ENCODE measurements around the gene KRT78.

Gene KRT78

DNA sequence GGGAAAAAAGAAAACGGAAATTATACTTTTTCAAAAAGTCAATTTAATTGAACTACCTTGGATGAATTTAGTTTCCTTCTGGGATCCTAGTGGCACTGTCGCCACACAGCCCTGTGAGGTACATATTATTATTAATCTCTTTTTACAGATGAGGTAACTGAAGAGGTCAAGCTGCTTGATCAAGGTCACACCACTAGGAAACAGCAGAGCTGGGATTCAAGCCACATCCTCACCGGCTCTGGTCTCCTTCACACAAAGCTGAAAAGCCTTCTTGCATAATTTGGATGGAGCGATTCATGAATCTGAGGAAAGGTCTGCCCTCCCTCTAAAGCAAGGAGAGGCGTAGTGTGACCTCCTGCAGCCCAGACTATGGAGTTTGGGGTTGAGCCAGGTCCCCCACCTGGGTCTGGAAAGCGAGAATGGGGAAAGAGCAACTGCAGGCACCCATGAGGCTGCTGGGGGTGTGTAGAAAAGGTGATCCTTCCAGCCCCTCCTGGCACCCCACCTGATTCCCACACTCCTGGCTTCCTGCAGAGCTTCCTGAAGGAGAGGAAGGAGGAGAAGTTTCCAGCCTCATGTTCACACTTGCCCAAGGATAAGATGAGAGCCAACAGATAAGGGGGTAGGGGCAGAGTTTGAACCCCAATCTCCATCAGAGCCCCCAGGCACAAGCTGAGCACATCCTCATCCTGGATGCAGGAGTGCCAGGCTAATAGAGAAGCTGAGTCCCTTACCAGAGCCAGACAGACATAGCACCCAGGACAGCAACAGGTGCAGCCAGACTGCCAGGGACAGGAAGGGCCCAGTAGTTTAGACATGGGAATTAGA, 10.8 kb downstream of the KRT78 start:
- no peak for DNase-seq

DNA sequence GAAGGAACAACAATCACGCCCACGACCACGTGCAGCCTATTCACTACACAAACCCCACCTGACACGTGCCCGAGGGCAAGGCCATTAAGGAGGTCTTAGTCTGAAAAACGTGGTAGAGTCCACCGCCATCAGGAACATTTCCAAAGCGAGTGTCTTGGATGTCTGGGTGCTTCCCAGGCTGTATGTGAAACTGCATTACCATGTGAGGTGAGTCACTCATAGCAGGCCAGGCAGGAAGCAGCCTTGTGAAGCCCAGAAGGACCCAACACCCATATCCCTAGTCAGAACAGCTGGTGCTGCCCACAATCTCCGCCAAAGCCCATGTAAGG, 11.4 kb downstream of the KRT78 start:
- peak; percentile 86 for DNase-seq

DNA sequence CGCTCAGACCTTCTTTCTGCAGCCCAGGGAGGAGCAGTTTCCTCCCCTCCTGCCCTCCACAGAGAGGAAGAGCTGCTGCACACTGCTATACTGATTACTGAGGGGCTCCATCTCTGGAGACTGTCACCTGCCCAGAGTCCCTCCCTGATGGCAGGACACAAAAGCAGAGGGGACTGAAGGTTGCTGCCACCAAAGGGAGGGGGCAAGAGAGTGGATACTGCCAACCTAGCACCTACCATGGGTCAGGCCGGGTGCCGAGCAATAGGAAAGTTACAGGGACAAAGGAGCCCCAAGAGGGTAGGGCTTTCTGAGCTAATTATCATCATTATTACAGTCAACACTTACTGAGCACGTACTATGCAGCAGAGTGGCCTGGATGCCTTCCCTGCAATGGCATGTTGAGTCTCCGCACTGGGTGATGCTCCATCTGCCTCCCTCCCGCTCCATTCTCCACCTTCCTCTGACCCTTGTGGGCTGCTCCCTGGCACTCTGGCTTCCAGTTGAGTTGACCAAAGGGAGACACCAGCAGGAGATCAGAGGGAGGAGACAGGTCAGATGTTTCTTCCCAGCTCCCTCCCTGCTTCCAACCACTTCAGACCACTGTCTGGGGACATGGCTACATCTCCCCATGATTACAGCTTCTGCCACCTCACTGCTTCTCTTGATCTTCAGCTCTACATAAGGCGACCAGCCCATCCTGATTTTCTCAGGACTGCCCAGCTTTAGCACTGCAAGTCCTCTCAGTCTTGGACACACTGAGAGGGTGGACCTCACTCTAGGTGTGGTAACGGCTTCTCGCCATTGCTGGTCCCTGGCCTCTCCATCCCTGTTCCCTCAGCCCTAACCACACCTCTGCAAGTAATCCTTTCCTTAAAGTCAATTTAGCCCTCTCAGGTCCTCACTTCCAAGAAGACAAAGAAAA, 12.0 kb downstream of the KRT78 start:
- no peak for DNase-seq

DNA sequence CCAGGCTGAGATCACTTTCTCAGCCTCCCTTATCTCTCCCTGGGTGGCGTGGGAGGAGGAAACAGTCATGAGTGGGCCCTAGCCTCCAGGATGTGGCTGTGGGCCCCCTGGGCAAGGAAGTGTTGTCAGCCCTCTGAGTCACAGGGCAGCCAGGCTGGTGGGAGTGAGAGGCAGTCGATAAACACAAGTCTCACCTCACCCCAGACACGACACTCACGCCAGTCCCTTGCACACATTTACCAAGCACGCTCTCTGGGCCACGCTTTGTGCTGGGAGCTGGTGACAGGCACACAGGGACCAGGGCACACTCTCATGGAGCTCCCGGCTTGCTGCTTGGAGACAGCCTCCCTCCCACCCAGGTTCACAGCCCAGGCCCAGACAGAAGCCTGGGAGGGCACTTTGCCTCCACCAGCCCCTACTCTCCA, 12.7 kb downstream of the KRT78 start:
- peak; percentile 91 for DNase-seq

DNA sequence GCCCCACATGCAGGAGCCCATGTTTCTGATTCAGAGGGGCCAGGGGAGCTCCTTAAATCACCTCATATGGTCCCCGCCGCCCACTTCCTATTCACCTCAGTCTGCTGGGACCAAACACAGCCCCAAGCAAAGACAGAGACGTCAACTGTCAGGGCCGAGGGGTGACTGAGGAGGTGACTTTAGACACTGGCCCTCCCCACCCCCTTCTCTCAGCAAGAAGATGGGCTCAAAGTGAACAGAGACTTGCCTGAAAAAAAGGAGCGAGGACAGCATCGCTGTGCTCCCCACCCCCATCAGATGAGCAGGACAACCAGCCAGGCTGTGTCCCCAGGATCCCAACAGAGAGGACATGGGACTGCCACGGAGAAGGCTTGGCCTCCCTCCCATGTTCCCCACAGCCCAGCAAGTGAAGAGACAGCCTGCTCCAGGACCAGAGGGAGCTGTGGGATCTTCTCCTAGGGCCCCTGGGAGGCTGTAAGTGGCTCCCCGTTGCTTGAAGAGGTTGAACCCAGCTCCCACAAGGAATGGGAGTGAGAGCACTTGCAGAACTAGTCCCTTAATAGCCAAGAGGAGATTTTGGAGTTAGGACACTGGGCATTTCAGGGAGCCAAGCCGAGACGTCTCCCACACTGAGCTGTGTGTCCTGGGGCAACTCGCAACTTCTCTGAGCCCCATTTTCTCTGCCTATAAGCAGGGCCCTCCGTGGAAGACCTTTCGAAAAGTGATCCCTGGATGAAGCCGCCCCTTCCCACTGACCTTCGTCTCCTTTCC, 13.3 kb downstream of the KRT78 start:
- no peak for DNase-seq

DNA sequence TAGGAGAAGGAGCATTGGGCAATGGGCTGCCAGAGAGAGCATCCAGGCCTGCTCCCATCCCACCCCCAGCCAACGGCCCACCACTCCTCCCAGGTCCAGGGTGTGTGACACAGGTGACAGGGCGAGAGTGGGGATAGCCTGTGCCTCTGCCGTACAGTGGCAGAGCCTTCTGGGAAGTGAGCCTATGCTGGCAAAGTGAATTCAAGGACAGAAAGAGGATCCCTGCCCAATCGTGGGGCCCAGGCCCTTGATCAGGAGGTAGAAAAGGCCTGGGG, 14.1 kb downstream of the KRT78 start:
- DNase-seq = no peak

DNA sequence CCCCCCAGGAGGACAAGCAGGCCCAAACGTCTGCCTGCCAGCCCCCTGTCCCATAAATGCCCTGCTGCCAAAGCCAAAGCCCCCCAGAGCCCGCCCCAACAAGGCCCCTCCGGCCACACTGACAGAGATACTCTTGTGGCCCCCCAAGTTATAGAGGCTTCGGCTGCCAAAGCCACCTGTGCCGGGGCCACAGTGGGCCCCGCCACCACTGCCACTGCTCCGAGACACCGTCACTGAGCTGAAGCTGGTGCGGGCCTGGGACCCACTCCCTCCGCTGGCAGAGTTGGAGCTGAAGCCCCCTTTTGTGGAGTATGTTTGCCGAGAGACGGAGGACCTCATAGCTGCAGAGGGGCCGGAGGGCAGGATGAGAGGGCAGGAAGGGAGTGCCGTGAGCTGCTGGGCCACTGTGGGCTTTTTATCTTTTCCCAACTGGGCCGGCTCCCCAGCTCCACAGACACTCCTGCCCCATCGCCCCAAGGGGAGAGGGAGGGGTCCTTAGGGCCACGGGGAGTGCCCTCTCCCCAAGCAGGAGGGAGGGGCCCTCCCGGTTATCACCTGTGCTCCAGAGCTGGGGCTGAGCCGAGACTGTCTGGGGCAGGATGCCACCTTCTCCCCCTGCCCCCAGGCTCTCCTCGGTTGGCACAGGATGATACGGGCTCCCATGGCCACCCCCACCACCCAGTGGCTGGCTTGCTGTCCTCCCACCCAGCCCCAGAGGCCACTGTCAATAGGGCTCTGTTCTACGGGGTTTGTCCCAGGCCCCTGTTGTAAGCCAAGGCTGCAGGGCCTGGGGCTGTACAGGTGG, 14.7 kb downstream of the KRT78 start, which contains the start of gene KRT79:
TSS of gene KRT79 (minus strand) at position 390 of the 805 bp plus-strand sequence. CDS start at position 339, 51 bp downstream.
- DNase-seq = no peak

DNA sequence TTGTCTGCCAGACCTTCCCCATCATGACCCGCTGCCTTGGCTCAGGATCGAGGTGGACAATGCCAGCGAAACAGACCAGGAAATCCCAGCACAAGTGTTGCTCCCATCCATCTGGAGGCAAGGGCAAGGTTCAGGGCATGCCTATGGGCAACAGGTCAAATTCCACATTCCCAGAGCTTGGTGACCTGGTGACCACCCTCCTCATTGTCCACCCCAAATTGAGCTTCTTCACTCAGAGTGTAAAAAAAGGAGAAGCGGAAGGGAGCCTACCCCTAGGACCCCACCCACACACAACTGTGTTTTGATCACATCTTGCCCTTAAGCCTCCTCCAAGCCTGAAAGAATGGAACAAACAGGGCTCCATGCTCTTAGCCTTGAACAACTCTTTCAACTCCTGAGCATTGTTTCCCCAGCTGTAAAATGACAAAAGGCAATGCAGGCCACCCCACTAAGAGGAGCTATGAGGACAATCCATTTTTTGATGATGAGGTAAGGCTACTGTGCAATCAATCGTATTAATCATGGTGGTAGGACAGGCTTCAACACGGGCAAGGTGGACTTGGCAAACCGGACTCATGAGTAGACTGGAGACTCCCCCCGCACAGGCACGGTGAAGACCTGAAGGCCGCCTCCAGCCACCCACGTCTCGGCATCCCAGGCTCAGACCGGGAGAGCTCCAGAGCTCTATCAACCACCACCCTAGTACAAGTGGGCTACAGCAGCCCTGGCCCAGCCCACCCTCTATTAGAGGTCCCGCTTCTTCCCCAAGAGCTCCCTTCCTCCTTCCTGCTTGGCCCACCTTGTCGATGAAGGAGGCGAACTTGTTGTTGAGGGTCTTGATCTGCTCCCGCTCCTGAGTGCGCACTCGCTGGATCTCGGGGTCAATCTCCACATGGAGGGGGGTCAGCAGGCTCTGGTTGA, 15.5 kb downstream of the KRT78 start:
- peak; percentile 68 for DNase-seq

DNA sequence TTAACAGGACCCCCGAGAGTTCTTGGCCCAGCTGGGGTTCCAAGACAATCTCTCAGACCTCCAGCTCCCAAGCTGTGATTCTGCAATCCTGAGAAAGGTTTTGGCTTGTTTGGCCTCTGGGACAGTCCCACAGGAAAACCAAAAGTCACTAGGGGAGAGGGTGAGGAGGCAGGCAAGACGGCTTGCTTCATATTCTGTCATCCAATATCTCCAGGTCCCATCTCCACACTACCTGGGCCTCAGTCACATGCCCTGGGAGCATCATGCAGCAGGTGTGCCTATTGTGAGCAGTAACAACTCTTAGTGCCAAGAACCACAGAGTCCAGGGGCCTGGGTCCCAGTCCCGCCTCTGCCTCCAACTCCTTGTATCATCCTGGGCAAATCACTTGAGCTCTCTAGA, 16.3 kb downstream of the KRT78 start:
- DNase-seq = no peak

DNA sequence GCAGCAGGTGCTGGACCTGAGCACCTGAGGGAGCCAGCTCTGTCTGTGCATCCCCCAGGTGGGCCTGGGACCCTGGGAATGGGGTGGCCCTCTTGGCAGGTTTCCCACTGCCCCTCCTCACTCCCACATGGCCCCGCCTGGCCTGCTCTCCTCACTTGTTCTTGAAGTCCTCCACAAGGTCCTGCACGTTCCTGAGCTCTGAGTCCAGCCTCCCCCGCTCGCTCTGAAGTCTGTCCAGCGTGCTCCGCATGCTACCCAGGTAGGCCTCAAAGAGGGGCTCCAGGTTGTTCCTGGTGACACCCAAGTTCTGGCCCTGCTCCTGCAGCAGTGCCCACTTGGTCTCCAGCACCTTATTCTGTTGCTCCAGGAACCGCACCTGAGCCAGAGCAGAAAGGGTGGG, 17.5 kb downstream of the KRT78 start:
- DNase-seq = no peak

DNA sequence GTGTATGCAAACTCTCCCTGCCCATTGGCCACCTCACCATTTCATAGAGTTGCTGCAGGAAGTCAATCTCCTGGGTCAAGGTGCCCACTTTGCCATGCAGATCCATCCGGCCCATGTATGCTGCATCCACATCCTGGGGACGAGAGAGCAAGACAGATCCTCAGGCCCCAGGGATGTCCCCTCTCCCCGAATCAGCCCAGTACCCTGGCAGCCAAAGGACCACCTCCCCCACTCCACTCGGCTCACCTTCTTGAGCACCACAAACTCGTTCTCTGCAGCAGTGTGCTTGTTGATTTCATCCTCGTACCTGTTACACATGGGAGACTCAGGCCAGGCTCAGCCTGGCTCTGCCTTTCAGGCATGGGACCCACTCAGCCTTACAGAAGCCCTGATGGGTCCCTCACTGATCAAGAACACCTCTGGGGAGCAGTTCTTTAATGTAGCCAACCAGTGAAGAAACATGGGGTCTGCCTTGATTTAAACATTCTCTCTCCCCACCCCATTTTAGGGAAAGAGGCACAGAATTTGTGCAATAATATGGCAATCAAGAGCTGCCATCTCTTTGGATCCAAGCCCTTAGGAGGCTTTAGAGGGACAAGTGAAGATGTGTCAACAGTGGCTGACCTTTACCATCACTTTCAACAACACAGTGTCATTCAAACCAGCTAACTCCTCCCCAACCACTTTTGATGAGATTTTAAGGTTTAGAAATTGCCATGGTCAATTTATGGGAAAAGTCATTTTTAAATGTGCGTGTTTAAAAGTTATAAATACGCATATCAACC, 18.6 kb downstream of the KRT78 start:
- peak; percentile 51 for DNase-seq

DNA sequence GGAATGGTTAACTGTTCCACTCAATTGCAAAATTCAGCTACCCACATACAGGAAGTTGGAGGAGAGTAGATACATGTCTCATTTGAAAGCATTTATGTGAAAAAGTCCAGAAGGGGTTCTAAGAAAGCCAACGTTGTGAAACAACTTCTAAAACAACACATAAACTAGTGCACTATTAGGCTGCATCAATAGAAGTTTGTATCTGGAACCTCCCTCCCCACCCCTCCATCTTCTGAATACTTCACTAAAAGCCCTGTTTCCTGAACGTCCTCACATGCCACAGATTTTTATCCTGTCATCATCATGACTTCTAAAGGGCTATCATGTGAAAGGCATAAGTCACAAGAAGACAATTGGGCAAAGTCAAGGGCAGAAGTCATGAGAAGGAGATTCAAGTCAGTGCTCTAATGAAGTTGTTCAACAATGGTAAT, 20.2 kb downstream of the KRT78 start:
- peak; percentile 92 for DNase-seq

DNA sequence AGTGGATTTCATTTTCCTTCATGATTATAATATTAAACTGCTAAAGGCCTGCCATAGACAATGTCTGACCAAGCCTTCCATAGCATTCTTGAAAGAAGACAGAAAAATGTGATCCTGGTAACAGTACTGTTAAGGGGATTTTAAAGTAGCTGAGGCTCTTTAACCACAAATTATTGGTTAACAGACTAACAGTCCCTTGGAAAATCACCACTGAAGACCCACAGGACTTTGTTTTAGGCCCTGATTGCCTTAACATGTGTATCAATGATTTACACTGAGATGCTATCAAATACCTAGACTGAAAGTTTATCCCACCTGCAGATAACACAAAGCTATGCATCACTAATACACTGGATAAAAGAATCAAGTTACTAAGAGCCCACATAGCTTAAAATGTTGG, 20.6 kb downstream of the KRT78 start:
- no peak for DNase-seq

DNA sequence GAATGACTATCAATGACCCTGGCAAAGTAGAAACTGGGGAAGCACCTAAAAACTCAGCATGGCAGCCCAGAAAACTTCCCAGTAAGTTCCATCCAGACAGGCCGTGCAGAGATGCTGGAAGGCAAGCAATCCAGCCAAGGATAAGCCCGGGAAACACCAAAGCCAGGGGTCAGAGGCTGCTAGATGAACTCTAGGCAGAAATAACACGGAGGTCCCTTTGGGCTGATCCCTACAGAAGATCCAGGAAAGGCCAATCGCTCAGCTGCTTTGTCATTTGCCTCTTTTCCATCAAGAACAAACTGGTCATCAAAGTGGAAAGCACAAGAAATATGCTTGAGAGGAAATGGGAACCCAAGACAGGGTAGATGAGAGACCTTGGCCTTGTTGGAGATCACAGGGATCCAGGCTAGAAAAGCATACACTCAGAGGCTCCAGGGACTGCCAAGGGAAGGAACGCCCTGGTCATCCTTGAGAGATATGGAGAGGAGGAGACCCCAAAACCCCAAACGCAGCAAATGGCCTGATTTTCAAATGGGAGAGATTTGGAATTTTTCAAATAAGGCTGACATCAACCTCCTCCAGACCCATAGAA, 21.2 kb downstream of the KRT78 start:
- no peak for DNase-seq

DNA sequence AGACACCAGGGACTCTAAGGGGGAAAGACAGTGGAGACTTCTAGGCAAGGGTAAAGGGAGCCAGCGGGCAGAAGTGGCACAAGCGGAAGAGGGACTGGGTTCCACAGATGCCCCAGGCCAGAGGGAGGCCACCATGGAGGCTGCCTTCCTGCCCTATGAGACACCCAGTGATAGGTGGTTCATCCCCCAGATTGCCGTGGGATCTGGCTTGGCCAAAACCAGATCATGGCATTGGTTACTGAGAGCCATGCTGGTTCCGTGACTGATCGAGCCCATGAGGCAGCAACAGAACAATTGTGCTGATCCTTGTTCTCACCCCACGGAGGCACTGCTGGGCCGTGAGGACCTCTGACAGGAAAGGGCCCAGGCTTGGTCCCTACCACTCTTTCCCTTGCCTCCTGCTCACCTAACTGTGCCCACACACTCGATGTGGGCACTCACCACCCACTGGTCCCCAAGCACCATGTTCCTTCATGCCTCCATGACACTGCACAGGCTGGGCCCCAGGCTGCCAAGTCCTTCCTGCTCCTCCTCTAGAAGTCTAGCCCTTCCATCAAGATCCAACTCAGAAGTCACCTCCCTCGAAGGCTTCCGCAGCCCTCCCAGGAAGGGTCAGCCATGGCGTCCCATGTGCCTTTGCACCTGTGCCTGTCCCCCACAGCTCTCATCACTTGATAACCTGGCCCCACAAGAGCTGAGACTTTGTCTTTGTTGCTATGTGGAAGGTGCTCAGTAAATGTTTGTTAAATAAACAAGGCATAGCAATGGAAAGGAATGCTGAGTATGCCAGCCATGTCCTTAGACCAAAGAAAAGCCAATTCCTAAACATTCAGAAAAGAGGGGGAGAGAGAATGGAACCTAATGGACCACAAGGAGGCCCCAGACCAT, 21.9 kb downstream of the KRT78 start:
- DNase-seq = no peak

DNA sequence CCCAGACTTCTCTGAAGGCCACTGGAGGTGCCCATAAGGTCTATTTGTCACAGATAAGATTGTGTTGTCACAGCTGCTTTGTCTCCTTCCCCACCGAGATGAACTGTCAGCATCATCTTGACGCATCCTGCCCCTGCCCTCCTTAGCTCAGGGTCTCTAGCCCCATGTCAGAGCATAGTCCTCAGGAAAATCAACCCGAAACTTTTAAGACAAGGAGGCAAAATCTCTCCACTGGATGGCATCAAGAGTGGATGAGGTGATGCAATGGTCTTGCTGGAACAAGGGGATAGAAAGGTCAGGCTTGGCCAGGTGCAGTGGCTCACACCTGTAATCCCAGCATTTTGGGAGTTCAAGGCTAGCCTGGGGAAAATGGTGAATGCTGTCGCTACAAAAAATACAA, 22.8 kb downstream of the KRT78 start:
- no peak for DNase-seq

DNA sequence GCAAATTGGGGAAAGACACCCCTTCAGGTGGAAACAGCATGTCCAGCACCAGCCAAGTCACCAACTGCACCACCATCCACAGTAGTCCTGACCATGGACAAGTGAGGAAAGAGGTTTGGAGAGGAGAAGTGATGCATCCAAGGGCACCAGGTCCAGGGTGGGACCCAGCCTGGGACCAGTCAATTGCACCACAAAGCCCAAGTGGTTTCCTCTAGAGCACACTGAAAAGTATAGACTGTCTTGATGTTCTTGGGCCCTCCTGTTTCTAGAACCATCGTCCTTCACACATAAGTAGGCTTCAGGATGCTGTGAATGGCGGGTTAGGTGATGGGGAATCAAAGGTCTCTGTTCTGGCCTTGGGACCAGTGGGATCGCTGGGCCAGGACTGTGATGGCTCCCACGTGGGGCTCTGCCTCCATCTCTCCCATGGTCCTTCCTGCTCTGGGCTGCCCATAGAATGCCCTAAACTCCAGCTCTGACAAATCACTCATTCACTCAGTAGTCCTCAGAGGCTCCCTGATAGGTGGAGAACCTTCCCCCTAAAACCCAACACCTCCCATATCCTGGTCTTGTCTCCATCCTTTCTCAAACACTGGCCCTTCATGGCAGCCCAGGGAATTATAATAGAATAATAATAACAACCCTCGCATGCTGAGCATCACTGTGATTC, 23.9 kb downstream of the KRT78 start:
- DNase-seq = no peak

DNA sequence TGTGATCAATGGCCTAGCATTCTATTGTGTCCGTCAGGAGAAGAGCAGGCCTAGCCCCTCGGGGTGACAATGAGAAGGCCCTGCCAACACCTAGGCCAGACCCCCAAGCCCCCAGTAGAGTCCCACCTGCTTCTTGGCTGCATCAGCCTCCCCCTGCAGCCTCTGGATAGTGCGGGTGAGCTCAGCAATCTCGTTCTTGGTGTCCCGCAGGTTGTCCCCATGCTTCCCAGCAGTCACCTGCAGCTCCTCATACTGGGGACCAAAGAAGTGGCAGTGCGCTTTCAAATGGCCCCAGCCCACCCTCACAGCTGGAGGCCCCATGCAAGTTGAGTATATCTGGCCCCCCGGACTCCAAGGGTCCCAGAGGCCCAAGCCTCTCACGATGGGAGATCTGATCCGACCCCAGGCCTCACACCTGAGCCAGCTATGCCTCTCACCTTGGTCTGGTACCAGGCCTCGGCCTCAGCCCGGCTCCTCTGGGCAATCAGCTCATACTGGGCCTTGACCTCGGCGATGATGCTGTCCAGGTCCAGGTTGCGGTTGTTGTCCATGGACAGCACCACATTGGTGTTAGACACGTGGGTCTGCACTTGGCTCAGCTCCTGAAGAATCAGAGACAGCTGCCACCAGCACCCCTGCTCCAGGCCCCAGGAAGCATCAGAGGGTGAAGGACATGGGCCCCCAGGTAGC, 24.9 kb downstream of the KRT78 start:
- no peak for DNase-seq

Data from inflammatory macrophage treated with lipopolysaccharide for 4 hours (primary cell).